ENCODE measurements around the gene PIGO.

PIGO gene

GRCh38 chr9:35102465-35102768, 6.0 kb upstream of the PIGO start:
- TF ChIP-seq CTCF (IDR thresholded peaks at IDR 0.05; ENCODE audit: borderline replicate concordance, insufficient read depth, low read depth, low read length) = no peak
- peak overlapping the region; percentile 87 for H3K4me3 ChIP-seq (ENCODE audit: low read depth, low read length)

GRCh38 chr9:35097573-35097972, 1.2 kb upstream of the PIGO start:
- H3K4me3 ChIP-seq (ENCODE audit: low read depth, low read length) = no peak overlapping the region
- TF ChIP-seq CTCF (IDR thresholded peaks at IDR 0.05; ENCODE audit: borderline replicate concordance, insufficient read depth, low read depth, low read length) = no peak

- H3K4me3 ChIP-seq (ENCODE audit: low read depth, low read length) = no peak overlapping the region
- TF ChIP-seq CTCF (IDR thresholded peaks at IDR 0.05; ENCODE audit: borderline replicate concordance, insufficient read depth, low read depth, low read length) = no peak
Measured at GRCh38 chr9:35091536-35091935, 4.9 kb downstream of the PIGO start.

- no peak overlapping the region for H3K4me3 ChIP-seq (ENCODE audit: low read depth, low read length)
- no peak for TF ChIP-seq CTCF (IDR thresholded peaks at IDR 0.05; ENCODE audit: borderline replicate concordance, insufficient read depth, low read depth, low read length)
Measured at GRCh38 chr9:35089434-35089833, 7.0 kb downstream of the PIGO start.

GRCh38 chr9:35085078-35085477, 11.3 kb downstream of the PIGO start:
- no peak for TF ChIP-seq CTCF (IDR thresholded peaks at IDR 0.05; ENCODE audit: borderline replicate concordance, insufficient read depth, low read depth, low read length)
- H3K4me3 ChIP-seq (ENCODE audit: low read depth, low read length) = no peak overlapping the region

GRCh38 chr9:35079426-35080341, 16.7 kb downstream of the PIGO start, which contains the start of gene FANCG:
Gene FANCG, minus strand, starts transcription at chr9:35079942. Its CDS starts 418 bp downstream, at chr9:35079524.
- peak within 1 kb of the TSS; percentile 86 for H3K4me3 ChIP-seq (ENCODE audit: low read depth, low read length)
- no peak for TF ChIP-seq CTCF (IDR thresholded peaks at IDR 0.05; ENCODE audit: borderline replicate concordance, insufficient read depth, low read depth, low read length)

- H3K4me3 ChIP-seq (ENCODE audit: low read depth, low read length) = peak overlapping the region; percentile 86
- no peak for TF ChIP-seq CTCF (IDR thresholded peaks at IDR 0.05; ENCODE audit: borderline replicate concordance, insufficient read depth, low read depth, low read length)
Measured at GRCh38 chr9:35079041-35079425, 17.4 kb downstream of the PIGO start.

All from GM12875 (cell line).